Measurements from ENCODE around the gene ACOT9.

GRCh38 chrX:23664496-23664895 lies 78.6 kb downstream of the ACOT9 start:
- TF ChIP-seq CTCF (IDR thresholded peaks at IDR 0.05) (no peak), POLR2AphosphoS5 (IDR thresholded peaks at IDR 0.05) (no peak), POLR2A (IDR thresholded peaks at IDR 0.05) (no peak), EP300 (IDR thresholded peaks at IDR 0.05; ENCODE audit: low read depth) (no peak)

Data from transverse colon (tissue), 4 donors.